HG03520 (cell line): Measurements from ENCODE around the gene ATP6V0B.

Source experiments
- ATAC-seq: cut with Tn5 transposase; IDR thresholded peaks from one replicate; pipeline ENCODE4 v1.9.1; 2021; ENCODE audit warnings: mild to moderate bottlenecking, moderate library complexity; ENCODE audit not compliant: unreplicated experiment

Gene ATP6V0B

GRCh38 chr1:43999455-43999854, 24.7 kb downstream of the ATP6V0B start:
- ATAC-seq, result no peak

- no peak for ATAC-seq
These were observed 25.4 kb downstream of the ATP6V0B start for GRCh38 chr1:44000122-44000665.

GRCh38 chr1:44002165-44002564, 27.4 kb downstream of the ATP6V0B start:
- no peak for ATAC-seq

- no peak for ATAC-seq
These were observed 27.9 kb downstream of the ATP6V0B start for GRCh38 chr1:44002606-44003157.

- no peak for ATAC-seq
These were observed 33.5 kb downstream of the ATP6V0B start for GRCh38 chr1:44008259-44008658.

GRCh38 chr1:44010935-44011471, 36.2 kb downstream of the ATP6V0B start:
- no peak for ATAC-seq

- no peak for ATAC-seq
These were observed 37.6 kb downstream of the ATP6V0B start for GRCh38 chr1:44012404-44012803.

- no peak for ATAC-seq
These were observed 38.3 kb downstream of the ATP6V0B start for GRCh38 chr1:44012941-44013609.

GRCh38 chr1:44013949-44014348, 39.2 kb downstream of the ATP6V0B start:
- ATAC-seq, result no peak

- no peak for ATAC-seq
These were observed 39.8 kb downstream of the ATP6V0B start for GRCh38 chr1:44014365-44015104.

GRCh38 chr1:44015206-44015605, 40.4 kb downstream of the ATP6V0B start:
- no peak for ATAC-seq

- no peak for ATAC-seq
These were observed 41.5 kb downstream of the ATP6V0B start for GRCh38 chr1:44016041-44016889.

- ATAC-seq, result no peak
These were observed 42.2 kb downstream of the ATP6V0B start for GRCh38 chr1:44016890-44017400.

GRCh38 chr1:44019466-44019948, 44.7 kb downstream of the ATP6V0B start:
- ATAC-seq, result no peak

- no peak for ATAC-seq
These were observed 45.7 kb downstream of the ATP6V0B start for GRCh38 chr1:44020464-44020863.

- no peak for ATAC-seq
These were observed 46.4 kb downstream of the ATP6V0B start for GRCh38 chr1:44021156-44021555.

- ATAC-seq, result no peak
These were observed 47.0 kb downstream of the ATP6V0B start for GRCh38 chr1:44021581-44022321.

GRCh38 chr1:44024031-44024902, 49.5 kb downstream of the ATP6V0B start:
- no peak for ATAC-seq
